NCI-H82 (cell line): ENCODE data around the gene ZNF584.
"Not testable (repeated sequence)": the region's sequence is repeated elsewhere in the genome, so short reads cannot be mapped to it uniquely, and the experiment has no call there.

ENCODE experiments used
- DNase-seq: peaks from one replicate; lab custom pipeline; 2025; lab: John Stamatoyannopoulos, UW

ZNF584 gene

GRCh38 chr19:58408152-58409009 lies at the start of gene ZNF584:
ZNF584 (plus strand) TSS chr19:58408649; CDS start chr19:58409148, 499 bp downstream.
- DNase-seq: peak; percentile 98

GRCh38 chr19:58361900-58362271 lies 46.6 kb upstream of the ZNF584 start:
- DNase-seq: peak; percentile 69

- DNase-seq: peak; percentile 97
These were observed 46.0 kb upstream of the ZNF584 start, which contains the start of gene ZNF497 for GRCh38 chr19:58362272-58362994. ZNF497 (minus strand) TSS chr19:58362751; CDS start chr19:58357635, 5,116 bp downstream.

- no peak for DNase-seq
These were observed 44.3 kb upstream of the ZNF584 start for GRCh38 chr19:58364146-58364545.

GRCh38 chr19:58366585-58367430 lies 41.6 kb upstream of the ZNF584 start:
- no peak for DNase-seq

- no peak for DNase-seq
These were observed 40.6 kb upstream of the ZNF584 start for GRCh38 chr19:58367698-58368454.

- no peak for DNase-seq
These were observed 39.7 kb upstream of the ZNF584 start for GRCh38 chr19:58368561-58369360.

GRCh38 chr19:58372311-58373133 lies 35.9 kb upstream of the ZNF584 start:
- DNase-seq: no peak

GRCh38 chr19:58374200-58374599 lies 34.2 kb upstream of the ZNF584 start:
- DNase-seq: no peak

GRCh38 chr19:58376724-58377123 lies 31.7 kb upstream of the ZNF584 start:
- DNase-seq: not testable (repeated sequence)

GRCh38 chr19:58379246-58379645 lies 29.2 kb upstream of the ZNF584 start:
- no peak for DNase-seq

GRCh38 chr19:58380037-58380661 lies 28.3 kb upstream of the ZNF584 start:
- DNase-seq: peak; percentile 58

- peak; percentile 100 for DNase-seq
These were observed 27.6 kb upstream of the ZNF584 start, which contains the start of gene ZNF837 for GRCh38 chr19:58380662-58381459. ZNF837 (minus strand) TSS chr19:58381030; CDS start chr19:58369332, 11,698 bp downstream.

GRCh38 chr19:58381460-58382212 lies 26.8 kb upstream of the ZNF584 start:
- no peak for DNase-seq

- no peak for DNase-seq
These were observed 25.3 kb upstream of the ZNF584 start for GRCh38 chr19:58382997-58383603.

GRCh38 chr19:58385313-58385890 lies 23.0 kb upstream of the ZNF584 start:
- no peak for DNase-seq
